GM21529 (cell line): Measurements from ENCODE around the gene MAD1L1.
"Not testable (repeated sequence)": the region's sequence is repeated elsewhere in the genome, so short reads cannot be mapped to it uniquely, and the experiment has no call there.

ENCODE experiments used
- ATAC-seq: cut with Tn5 transposase; IDR thresholded peaks from one replicate; pipeline ENCODE4 v1.9.1; 2021; ENCODE audit not compliant: unreplicated experiment

The MAD1L1 gene

GRCh38 chr7:2070151-2070763 is 162.5 kb downstream of the MAD1L1 start:
- no peak for ATAC-seq

DNA sequence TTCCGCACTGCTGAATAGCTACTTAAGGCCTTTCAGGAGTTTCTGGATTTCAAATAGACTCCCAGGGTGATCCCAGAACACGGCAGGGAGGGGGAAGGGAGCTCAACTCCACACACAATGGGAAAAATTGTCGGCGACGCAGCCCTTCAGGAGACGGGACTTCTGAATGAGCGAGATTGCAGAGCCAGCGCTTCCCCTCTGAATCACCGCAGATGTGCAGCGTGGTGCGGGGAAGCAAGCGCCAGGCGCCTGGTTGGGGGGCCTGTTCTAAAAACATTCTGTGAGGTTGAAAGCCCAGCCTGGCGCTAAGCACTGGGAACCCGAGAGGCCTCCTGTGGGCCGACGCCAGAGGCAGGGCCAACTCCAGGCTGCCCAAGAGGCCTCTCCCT is 163.3 kb downstream of the MAD1L1 start:
- ATAC-seq: no peak

DNA sequence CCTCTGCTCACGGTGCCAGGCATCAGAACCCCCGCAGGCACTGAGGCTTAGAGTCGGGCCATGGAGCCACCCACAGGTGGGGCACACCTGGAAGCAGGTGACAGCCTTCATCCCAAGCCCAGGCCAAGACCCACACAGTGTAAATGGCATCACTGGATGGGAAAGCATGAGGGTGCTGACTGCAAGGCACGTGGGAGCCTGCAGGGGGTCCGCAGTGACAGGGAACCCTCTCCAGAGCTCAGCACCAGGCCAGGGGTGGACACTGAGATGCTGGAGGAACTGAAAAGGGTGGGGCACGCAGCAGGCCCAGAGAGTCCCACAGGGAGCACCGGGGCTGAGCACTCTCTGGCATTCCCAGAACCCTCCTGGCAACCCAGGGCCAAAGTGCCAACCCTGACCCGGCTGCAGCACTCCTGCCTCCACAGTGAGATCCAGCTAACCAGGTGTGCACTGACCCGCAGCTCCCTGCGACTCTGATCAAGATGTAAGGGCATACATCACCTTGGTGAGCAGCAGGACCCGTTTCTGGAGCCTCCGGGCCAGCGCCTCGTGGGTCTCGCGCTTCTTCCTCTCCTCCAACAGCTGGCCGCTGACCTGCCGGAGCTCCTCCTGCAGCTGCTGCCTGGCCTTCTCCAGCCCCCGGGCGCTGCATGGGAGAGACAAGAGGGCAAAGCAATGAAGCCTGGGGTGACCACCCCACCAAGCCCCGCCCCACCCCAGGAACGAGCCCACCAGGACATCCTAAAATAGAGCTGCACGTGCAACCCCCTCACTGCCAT is 163.9 kb downstream of the MAD1L1 start:
- ATAC-seq: no peak

DNA sequence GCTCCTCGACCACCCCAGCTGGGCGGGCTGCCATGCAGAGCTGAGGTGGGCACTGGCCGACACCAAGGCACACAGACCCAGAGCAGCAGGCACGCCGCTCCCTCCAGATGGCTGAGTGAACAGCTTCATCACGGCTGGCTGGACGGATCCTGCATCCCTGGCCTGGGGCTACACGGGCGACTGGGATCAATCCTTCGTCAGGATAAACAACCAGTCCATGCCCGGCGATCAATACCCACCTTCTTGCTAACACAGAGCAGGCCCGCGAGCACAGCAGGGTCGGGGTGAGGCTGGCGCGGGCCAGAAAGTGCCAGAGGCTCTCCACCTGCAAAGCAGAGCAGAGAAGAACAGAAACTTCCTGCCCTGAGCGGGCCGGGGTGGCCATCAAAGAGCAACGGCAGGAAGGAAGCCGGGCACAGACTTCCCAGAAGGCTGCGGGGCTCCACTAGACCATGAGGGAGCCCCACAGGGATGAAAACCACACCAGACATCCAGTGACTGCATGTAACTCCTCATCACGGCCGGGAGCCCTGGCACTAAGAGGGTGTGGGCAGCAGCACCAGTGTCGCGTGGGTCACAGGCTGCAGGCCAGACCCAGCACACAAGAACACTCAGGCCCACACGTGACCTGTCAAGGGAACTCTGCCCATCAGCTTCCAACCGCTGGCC is 166.4 kb downstream of the MAD1L1 start:
- no peak for ATAC-seq

DNA sequence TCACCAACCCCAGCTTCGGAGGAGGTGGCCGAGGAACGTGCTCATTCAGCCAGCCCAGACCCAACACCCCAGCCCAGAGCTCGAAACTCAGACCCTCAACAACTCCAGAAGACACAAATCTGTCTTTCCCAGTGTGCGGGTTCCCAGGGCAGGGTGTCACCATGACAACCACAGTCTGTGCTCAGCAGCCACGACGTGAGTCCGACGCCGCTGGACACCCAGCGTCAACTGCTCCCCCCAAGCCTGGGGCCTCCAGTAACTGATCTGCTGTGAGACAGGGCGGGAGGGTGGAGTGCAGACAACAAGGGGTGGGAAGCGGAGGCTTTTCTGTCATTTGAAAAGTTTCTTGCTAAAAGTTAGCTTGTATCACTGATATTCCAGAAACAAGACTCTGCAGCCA is 167.2 kb downstream of the MAD1L1 start:
- ATAC-seq: no peak

DNA sequence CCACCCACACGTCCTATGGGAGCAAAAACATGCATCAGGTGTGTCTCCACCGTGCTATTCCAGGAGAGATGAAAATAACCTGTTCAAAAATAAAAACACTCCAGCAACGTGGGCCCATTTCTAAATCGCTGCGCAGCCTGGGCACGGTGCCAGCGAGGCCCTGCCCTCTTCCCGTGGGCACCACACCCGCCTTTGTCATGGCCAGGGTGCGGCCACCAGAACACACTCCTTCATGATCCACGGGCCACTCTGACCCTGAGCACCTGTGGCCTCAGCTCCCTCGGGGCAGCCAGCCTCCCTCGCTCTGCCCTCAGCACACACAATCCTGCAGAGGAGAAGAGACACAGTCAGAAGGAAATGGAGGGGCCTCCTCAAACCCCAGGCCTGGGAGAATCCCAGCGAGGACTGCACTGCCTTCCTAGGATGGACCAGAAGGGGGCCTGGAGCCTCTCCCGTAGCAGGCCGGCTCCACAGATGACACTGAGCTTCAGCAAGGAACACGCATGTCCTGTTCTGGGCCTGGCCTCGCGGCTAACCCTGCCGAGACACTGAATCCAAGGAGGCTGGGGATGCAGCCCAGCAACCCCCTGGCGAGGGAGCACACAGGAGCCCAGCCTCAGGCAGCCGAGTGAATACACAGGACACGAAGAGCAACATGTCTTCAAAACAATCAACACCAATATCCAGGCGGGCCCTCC is 169.0 kb downstream of the MAD1L1 start:
- ATAC-seq: no peak

DNA sequence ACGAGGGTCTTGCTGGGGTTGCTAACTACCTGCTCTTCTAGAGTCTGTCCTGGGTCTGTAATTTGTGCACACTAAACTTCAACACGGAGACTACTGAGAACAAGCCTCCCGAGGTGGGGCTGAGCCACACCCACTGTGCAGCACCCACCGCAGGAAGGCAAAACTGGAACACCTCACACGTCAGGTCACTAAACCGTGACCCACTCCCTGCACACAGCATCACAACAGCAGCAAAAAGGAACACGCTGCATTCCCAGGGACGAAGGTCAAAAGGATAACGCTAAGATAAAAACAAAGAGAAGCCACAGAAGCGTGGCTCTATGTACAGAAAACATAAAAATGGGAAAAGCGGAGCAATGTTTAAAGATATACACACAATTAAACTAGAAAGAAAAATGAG is 170.1 kb downstream of the MAD1L1 start:
- ATAC-seq: no peak

DNA sequence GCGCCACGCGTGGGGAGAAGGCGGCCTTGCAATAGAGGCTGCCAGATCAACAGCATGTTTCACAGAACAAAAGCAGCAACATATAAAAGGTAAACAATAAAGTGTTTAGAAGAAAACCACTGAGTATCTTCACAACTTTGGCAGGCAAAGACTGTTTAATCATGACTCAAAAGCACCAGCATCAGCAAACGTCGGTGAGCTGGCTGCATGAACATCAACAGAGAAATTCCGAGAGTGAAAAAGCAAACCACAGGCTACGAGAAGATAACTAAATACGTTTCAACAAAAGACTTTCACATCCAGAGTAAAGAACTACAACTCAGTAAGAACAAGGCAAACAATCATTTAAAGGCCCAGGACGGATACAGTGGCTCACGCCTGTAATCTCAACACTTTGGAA is 172.0 kb downstream of the MAD1L1 start:
- ATAC-seq: no peak

GRCh38 chr7:2059964-2060700 is 172.6 kb downstream of the MAD1L1 start:
- no peak for ATAC-seq

DNA sequence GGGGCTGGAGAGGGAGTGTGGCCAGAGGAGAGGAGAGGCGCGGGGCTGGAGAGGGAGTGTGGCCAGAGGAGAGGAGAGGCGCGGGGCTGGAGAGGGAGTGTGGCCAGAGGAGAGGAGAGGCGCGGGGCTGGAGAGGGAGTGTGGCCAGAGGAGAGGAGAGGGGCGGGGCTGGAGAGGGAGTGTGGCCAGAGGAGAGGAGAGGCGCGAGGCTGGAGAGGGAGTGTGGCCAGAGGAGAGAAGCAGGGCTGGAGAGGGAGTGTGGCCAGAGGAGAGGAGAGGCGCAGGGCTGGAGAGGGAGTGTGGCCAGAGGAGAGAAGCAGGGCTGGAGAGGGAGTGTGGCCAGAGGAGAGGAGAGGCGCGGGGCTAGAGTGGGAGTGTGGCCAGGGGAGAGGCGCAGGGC is 174.5 kb downstream of the MAD1L1 start:
- not testable (repeated sequence) for ATAC-seq

GRCh38 chr7:2055956-2056355 is 176.8 kb downstream of the MAD1L1 start:
- ATAC-seq: no peak

DNA sequence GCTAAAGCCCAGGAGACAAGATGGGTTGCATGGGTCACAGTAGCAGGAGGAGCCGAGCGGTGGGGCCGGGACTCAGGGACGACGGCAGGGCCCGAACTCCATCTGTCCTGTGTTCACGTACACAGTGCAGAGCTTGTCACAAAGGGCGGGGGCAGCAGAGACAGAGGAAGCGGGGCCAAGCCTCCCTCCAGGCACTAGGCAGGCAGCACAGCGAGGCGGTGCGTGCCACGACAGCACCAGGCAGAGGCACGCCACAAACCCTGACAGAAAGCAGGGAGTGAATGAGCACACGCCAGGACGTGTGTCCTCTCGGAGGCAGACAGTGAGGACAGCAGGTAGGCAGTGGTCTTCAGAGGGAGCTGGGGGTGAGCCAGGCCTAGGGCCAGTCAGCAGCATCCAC is 177.8 kb downstream of the MAD1L1 start:
- no peak for ATAC-seq

DNA sequence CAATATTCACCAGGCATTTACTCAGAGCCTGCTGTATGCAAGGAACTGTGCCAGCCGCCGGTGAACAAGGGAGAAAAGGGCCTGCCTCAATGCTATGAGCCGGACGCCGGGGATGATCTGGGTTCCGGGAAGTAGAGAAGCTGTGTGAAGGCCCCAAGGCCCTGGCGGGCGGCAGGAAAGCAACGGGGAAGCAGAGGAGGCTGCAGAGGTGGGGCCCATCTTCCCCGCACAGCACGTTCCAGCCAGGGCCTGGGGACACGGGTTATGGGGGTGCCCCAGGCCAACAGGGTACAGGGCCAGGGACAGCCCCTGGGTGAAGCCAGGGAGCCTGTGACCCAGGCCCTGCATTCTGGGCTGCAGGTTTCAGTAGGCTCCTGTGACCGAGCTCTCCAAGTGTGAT is 179.3 kb downstream of the MAD1L1 start:
- ATAC-seq: no peak

- no peak for ATAC-seq
Measured at GRCh38 chr7:2052657-2053048, 180.1 kb downstream of the MAD1L1 start.

GRCh38 chr7:2051707-2052656 is 180.8 kb downstream of the MAD1L1 start:
- ATAC-seq: no peak

- ATAC-seq: no peak
Measured at GRCh38 chr7:2050511-2050866, 182.3 kb downstream of the MAD1L1 start.

DNA sequence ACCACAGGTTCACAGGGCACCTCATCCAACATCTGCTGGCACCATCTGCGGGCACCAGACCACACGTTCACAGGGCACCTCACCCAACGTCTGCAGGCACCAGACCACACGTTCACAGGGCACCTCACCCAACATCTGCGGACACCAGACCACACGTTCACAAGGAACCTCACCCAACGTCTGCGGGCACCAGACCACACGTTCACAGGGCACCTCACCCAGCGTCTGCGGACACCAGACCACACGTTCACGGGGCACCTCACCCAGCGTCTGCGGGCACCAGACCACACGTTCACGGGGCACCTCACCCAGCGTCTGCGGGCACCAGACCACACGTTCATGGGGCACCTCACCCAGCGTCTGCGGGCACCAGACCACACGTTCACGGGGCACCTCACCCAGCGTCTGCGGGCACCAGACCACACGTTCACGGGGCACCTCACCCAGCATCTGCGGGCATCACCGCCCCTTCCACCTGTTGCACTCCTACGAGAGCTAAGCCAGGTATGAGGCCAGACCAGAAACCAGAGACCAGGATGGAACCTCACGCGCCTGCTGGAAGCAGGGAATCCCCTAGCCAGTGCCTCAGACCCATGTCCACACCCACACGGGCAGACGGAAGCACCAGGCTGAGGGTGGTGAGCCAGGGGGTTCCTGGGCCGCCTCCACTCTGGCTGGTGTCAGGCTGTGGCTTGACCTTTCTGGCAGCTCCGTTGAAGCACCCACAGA is 182.8 kb downstream of the MAD1L1 start:
- ATAC-seq: no peak

DNA sequence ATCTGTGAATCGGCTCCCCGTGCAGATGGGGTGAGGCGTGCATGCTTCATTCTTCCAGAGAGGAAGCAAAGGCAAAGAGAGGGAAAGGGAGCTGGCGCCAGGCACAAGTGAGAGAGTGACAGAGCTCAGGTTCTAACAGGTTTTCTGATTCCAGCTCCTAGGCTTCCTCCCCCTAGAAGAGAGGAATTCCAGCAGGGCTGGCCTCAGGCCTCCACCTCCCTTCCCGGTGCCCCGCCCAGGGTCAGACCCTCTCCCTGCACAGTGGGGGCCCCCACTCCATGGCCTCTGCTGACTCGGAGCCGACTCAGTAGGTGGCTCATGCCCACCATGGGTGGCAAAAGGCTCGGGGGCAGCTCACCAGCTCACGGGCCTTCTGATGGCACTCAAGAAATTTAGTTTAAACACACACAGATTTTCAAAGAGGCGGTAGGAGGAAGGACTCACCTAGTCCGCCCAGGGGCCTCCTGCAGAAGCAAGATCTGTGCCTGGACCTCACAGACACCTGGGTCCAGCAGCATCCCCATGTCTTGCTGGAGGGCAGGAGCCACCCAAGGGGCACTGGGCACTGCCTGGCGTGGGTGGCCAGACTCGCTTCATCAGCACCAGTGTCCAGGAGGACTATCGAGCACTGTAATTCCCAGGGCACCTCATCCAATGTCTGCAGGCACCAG is 183.5 kb downstream of the MAD1L1 start:
- ATAC-seq: no peak

GRCh38 chr7:2048531-2048930 is 184.2 kb downstream of the MAD1L1 start:
- ATAC-seq: no peak
